Amniotic stem cell (primary cell): ENCODE results near the gene PILRB.
"Not testable (repeated sequence)": the region's sequence is repeated elsewhere in the genome, so short reads cannot be mapped to it uniquely, and the experiment has no call there.

Source experiments
- DNase-seq: peaks from one replicate; lab custom pipeline; 2025; lab: John Stamatoyannopoulos, UW

The PILRB gene

DNA sequence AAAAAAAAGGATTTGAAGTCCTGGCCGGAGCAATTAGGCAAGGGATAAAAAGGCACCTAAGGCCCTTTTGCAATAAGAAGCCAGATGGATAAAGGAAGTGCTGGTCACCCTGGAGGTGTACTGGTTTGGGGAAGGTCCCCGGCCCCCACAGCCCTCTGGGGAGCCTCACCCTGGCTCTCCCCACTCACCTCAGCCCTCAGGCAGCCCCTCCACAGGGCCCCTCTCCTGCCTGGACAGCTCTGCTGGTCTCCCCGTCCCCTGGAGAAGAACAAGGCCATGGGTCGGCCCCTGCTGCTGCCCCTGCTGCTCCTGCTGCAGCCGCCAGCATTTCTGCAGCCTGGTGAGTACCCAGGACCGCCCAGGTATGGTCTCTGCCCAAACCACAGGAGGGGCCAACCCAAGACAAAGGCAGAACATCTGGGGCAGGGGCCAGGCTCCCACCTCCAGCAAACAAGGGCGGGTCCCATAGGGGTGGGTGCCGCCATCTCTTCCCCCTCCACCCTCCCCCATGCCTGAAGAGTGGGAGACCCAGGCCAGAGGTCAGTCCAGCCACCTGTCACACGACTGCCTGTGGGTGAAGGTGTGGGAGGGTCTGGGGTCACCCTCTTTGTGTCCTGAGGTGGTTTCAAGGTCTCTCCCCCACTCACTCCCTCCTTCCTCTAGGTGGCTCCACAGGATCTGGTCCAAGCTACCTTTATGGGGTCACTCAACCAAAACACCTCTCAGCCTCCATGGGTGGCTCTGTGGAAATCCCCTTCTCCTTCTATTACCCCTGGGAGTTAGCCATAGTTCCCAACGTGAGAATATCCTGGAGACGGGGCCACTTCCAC lies at the start of gene PILRB:
PILRB (plus strand) TSS at position 91 of the 830 bp plus-strand sequence; CDS start at position 277, 186 bp downstream.
- no peak for DNase-seq

GRCh38 chr7:100318329-100318728 lies 39.6 kb upstream of the PILRB start:
- not testable (repeated sequence) for DNase-seq

DNA sequence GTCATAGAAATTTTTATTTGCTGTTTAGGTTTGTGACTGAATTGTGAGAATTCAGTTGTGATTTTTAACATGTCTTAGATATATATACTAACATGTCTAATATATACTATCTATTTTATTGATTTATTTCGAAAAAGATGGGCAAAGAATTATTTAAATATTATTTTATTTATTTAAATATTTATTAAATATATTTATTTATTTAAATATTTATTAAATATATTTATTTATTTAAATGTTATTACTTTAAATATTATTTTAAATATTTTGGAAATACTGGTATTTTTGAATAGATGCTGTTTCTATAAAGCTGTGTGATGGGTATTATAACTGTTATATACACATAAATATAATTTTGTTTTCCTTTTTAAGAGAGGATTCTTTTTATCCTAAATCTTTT lies 36.3 kb upstream of the PILRB start:
- DNase-seq = not testable (repeated sequence)

- DNase-seq = not testable (repeated sequence)
Observed at GRCh38 chr7:100324194-100324593, 33.7 kb upstream of the PILRB start.

- DNase-seq = not testable (repeated sequence)
Observed at GRCh38 chr7:100325671-100326070, 32.2 kb upstream of the PILRB start.

GRCh38 chr7:100326914-100327313 lies 31.0 kb upstream of the PILRB start:
- not testable (repeated sequence) for DNase-seq

GRCh38 chr7:100335566-100336466 lies 22.1 kb upstream of the PILRB start:
- peak; percentile 76 for DNase-seq

GRCh38 chr7:100338083-100338696 lies 19.7 kb upstream of the PILRB start:
- not testable (repeated sequence) for DNase-seq

- DNase-seq = not testable (repeated sequence)
Observed at GRCh38 chr7:100341286-100341685, 16.6 kb upstream of the PILRB start.

DNA sequence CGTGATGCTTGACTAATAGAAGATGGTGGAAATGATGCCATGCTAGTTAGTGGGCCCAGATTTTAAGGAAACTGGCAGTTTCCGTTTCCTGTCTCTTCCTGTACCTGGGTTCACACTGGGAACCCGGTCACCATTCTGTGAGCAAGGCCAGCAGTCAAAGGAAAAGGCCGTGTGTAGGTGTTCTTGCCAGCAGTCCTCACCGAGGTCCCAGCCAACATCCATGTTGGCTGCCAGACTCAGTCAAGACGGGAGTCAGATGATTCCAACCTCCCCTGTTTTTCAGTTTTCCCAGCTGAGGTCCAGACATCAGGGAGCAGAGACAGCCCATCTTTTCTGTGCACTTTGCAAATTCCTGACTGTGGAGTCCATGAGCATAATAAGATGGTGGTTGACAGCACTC lies 15.2 kb upstream of the PILRB start:
- DNase-seq = no peak

DNA sequence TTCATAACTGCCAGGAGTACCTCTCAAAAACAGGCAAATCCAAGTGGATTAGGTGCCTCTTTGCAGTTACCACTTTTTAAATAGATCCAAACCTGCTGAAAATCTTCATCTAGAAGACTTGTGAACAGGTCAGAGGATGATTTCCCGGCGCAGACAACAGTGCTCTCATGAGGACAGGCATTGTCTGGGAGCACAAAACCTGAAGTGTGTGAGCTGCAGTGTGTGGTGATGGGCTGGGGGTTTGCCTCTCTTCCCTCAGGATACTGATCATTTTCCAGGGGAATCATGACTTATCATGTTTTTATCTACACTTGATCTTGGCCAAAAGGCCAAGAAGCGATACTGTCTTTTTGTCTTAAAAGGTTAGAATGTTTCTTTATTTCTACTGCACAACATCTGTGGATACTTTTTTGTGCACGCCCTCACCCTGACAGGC lies 13.8 kb upstream of the PILRB start:
- not testable (repeated sequence) for DNase-seq

DNA sequence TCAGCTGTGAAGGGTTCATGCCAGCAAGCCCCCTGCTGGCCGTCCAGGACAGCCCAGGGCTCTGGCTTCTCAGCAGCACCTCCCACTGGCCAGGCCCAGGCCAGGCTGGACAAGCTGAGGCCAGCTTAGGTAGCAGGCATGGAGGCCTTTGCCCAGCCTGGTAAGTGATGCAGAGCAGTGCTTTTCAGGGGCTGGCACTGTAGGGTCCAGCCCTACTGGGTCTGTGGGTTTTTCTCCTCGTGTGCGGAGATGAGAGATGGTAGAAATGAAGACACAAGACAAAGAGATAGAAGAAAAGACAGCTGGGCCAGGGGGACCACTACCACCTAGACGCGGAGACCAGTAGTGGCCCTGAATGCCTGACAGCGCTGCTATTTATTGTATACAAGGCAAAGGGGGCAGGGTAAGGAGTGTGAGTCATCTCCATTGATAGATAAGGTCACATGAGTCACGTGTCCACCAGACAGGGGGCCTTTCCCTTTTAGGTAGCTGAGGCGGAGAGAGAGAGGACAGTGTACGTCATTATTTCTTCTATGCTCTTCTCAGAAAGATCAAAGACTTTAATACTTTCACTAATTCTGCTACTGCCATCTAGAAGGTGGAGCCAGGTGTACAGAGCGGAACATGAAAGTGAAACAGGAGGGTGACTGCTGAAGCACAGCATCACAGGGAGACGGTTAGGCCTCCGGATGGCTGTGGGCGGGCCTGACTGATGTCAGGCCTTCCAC lies 13.2 kb upstream of the PILRB start:
- not testable (repeated sequence) for DNase-seq

DNA sequence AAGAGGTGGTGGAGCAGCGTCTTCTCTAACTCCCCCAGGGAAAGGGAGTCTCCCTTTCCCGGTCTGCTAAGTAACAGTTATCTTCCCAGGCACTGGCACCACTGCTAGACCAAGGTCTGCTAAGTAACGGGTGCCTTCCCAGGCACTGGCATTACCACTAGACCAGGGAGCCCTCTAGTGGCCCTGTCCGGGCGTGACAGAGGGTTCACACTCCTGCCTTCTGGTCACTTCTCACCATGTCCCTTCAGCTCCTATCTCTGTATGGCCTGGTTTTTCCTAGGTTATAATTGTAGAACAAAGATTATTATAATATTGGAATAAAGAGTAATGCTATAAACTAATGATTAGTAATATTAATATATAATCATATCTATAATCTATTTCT lies 12.6 kb upstream of the PILRB start:
- DNase-seq = not testable (repeated sequence)

GRCh38 chr7:100346921-100347320 lies 11.0 kb upstream of the PILRB start:
- DNase-seq = no peak

DNA sequence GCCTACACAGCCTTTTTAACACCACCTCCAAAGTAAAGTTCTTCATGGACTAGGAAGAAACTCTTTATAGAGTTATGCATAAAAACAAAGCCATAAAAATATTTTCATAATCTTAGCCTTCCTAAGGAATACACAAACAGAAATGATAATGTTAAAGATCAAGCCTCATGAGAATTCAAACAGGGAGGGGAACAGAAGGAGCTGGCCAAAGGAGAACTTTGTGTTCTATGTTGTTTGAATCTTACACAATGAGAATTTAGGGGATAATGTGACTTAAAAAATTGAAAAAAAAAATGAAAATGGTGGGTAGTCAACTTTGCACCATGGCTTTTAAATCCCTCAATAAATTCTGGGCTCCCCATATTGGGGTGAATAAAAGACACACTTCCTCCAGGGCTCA lies 9.1 kb upstream of the PILRB start:
- no peak for DNase-seq

DNA sequence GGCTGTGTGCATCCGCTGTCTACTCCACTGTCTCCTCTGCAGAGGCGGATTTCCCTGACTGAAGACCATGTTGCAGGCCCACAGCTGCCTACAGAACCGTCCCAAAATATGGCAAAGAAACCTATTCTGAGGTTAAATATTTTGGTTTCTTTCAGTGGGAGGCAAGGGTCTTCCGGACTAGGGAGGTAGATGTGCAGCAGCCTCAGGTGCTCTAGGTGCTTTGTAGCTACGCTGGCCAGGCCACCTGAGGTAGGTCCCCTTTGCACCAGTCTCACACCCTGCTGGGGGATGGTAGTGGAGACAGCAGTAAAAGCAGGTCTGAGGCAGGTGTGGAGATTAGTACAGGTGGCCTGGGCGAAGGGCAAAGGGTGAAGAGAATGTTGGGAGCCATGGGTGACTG lies 8.2 kb upstream of the PILRB start:
- DNase-seq = no peak

- no peak for DNase-seq
Observed at GRCh38 chr7:100351657-100352058, 6.3 kb upstream of the PILRB start.

- not testable (repeated sequence) for DNase-seq
Observed at GRCh38 chr7:100352230-100352781, 5.6 kb upstream of the PILRB start.

DNA sequence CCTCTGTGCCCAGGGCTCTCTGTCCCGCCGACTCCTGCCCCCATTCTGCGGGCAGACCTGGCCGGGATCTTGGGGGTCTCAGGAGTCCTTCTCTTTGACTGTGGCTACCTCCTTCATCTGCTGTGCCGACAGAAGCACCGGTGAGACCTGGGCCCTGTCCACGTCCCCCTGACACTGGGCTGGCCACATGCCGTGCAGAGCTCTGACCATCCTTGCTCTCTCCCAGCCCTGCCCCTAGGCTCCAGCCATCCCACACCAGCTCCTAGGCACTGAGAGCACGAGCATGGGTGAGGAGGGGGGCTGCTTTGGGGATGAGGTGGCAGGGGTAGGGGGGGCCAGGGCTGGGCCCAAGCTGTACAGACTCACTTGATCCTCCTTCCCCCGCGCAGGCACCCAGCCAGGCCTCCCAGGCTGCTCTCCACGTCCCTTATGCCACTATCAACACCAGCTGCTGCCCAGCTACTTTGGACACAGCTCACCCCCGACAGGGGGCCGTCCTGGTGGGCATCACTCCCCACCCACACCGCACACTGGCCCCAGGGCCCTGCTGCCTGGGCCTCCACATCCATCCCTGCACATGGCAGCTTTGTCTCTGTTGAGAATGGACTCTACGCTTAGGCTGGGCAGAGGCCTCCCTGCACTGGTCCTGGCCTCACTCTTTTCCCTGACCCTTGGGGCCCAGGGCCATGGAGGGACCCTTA lies 4.8 kb upstream of the PILRB start:
- no peak for DNase-seq

- no peak for DNase-seq
Observed at GRCh38 chr7:100353685-100354330, 4.1 kb upstream of the PILRB start.
